ENCODE data around the gene GALNS.

Gene GALNS

DNA sequence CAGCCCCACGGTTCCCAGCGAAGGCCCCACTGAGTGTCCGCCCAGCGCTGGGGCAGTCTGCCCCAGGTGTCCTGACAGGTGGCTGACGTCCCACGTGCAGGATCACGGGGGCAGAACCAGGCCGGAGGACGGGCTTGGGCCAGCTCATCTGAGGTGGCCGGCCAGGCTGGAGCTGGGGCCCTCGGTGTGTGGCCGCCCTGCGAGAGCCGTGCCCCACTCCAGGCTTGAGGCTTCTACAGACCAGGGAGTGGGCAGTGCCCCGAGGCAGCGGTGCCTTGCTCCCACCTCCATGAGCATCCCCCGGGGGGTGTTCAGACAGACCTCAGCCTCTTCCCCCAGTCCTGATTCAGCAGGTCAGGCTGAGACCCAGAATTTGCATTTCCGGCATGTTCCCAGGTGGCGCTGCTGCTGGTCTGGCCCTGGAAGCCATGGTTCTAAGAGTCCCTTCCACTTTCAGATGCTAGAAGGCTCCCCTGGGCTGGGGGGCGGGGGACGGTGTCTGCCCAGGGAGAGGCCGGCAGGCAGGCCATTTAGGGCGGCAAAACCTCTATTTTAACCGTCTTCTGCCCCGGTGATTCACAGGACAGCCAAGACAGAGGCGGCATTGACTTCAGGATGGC, 45.1 kb upstream of the GALNS start:
- Histone ChIP-seq H4K20me1 (ENCODE audit: insufficient read depth, low read length) (peaks cover 7% of the 10 kb centered on the region), H3K9ac (ENCODE audit: low read depth, low read length) (no peak overlapping the region), H3K4me1 (ENCODE audit: insufficient read depth, low read length) (no peaks in the 10 kb centered on the region), H3K36me3 (ENCODE audit: insufficient read depth, low read length) (no peaks in the 10 kb centered on the region), H3K4me3 (ENCODE audit: low read depth in 1 of 2, low read length in 2 of 2) (no peak overlapping the region), H3K4me2 (ENCODE audit: insufficient read depth, low read length) (no peak overlapping the region), H3K27ac (ENCODE audit: low read length) (no peak overlapping the region), H3K9me3 (ENCODE audit: insufficient read depth, low read length, severe bottlenecking) (no peaks in the 10 kb centered on the region), H3K27me3 (ENCODE audit: insufficient read depth, low read length, poor library complexity) (no peaks in the 10 kb centered on the region), H2AFZ (ENCODE audit: low read depth, low read length) (no peak overlapping the region), H3K79me2 (ENCODE audit: insufficient read depth, low read length) (no peaks in the 10 kb centered on the region)
- DNase-seq (no peak), ATAC-seq (ENCODE audit: insufficient read depth, low read depth) (no peak)
- no peak for TF ChIP-seq EZH2 (IDR thresholded peaks at IDR 0.05; ENCODE audit: borderline replicate concordance, low read depth, low read length, severe bottlenecking)
- TF ChIP-seq, protein P1, sequence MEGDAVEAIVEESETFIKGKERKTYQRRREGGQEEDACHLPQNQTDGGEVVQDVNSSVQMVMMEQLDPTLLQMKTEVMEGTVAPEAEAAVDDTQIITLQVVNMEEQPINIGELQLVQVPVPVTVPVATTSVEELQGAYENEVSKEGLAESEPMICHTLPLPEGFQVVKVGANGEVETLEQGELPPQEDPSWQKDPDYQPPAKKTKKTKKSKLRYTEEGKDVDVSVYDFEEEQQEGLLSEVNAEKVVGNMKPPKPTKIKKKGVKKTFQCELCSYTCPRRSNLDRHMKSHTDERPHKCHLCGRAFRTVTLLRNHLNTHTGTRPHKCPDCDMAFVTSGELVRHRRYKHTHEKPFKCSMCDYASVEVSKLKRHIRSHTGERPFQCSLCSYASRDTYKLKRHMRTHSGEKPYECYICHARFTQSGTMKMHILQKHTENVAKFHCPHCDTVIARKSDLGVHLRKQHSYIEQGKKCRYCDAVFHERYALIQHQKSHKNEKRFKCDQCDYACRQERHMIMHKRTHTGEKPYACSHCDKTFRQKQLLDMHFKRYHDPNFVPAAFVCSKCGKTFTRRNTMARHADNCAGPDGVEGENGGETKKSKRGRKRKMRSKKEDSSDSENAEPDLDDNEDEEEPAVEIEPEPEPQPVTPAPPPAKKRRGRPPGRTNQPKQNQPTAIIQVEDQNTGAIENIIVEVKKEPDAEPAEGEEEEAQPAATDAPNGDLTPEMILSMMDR (IDR thresholded peaks at IDR 0.05; ENCODE audit: borderline replicate concordance, extremely low read depth, low read length, poor library complexity, severe bottlenecking): no peak

DNA sequence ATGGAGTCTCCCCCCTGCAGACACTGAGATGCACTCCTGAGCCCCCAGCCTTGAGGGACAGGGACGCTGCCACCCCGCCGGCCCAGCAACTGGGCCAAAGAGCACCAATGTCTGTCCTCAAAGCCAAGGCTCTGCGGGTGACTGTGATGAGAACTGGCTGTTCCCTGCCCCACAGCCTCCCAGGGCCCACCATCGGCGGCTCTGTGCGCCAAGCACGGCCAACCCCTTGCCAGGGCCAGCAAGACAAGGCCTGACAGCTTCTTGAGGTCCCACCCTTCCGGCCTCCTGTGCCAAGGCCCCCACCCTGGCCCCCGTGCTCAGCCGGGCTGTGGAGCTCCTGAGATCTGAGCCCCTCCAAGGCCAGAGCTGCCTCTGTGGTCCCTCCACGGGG, 43.9 kb upstream of the GALNS start:
- Histone ChIP-seq H3K27ac (ENCODE audit: low read length) (no peak overlapping the region), H3K9ac (ENCODE audit: low read depth, low read length) (no peak overlapping the region), H3K9me3 (ENCODE audit: insufficient read depth, low read length, severe bottlenecking) (no peaks in the 10 kb centered on the region), H3K79me2 (ENCODE audit: insufficient read depth, low read length) (no peaks in the 10 kb centered on the region), H3K4me3 (ENCODE audit: low read depth in 1 of 2, low read length in 2 of 2) (no peak overlapping the region), H4K20me1 (ENCODE audit: insufficient read depth, low read length) (peaks cover 3% of the 10 kb centered on the region), H3K4me1 (ENCODE audit: insufficient read depth, low read length) (no peaks in the 10 kb centered on the region), H2AFZ (ENCODE audit: low read depth, low read length) (no peak overlapping the region), H3K27me3 (ENCODE audit: insufficient read depth, low read length, poor library complexity) (no peaks in the 10 kb centered on the region), H3K36me3 (ENCODE audit: insufficient read depth, low read length) (no peaks in the 10 kb centered on the region), H3K4me2 (ENCODE audit: insufficient read depth, low read length) (no peak overlapping the region)
- ATAC-seq (ENCODE audit: insufficient read depth, low read depth): no peak
- TF ChIP-seq EZH2 (IDR thresholded peaks at IDR 0.05; ENCODE audit: borderline replicate concordance, low read depth, low read length, severe bottlenecking): no peak
- TF ChIP-seq, protein P1 (IDR thresholded peaks at IDR 0.05; ENCODE audit: borderline replicate concordance, extremely low read depth, low read length, poor library complexity, severe bottlenecking): no peak
- DNase-seq: no peak

DNA sequence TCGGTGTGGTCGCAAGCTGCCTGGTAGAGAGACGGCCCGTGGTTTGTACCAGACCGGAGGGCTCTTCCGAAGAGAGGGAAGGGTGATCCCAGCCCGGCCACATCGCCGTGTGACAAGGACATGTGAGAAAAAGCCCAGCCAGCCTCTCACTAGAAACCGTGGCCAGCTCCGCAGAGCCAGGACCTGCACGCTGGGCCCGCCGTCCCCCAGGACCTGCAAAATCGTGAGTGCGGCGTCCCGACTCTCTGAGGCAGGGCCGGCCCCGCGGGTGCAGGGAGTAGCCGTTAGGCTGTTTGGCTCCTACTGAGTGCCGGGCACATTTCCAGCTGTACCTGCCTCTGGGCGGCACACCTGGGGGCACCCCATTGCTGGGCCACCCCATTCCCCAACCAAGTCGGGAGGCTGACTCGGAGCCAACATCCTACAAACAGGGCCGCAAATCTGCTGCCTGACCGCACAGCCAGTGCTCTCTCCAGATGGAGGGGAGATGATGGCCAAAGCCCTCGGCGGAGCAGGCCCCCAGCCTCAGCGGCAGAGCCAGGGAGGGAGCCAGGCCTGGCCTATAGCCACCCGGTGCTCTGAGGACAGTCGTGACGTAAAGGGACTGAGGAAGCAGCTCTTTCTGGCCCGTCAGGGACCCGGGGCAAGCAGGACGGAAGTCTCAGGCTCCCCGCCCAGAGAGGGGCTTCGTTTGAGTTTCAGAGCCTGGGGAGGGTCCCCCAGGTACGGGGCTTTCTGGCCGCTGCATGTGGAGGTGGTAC, 43.3 kb upstream of the GALNS start:
- no peaks in the 10 kb centered on the region for H3K36me3 ChIP-seq (ENCODE audit: insufficient read depth, low read length)
- H3K79me2 ChIP-seq (ENCODE audit: insufficient read depth, low read length): no peaks in the 10 kb centered on the region
- no peak overlapping the region for H3K27ac ChIP-seq (ENCODE audit: low read length)
- no peak for DNase-seq
- no peak overlapping the region for H3K9ac ChIP-seq (ENCODE audit: low read depth, low read length)
- no peaks in the 10 kb centered on the region for H3K9me3 ChIP-seq (ENCODE audit: insufficient read depth, low read length, severe bottlenecking)
- TF ChIP-seq, protein P1 (IDR thresholded peaks at IDR 0.05; ENCODE audit: borderline replicate concordance, extremely low read depth, low read length, poor library complexity, severe bottlenecking): no peak
- no peak overlapping the region for H2AFZ ChIP-seq (ENCODE audit: low read depth, low read length)
- no peaks in the 10 kb centered on the region for H3K4me1 ChIP-seq (ENCODE audit: insufficient read depth, low read length)
- no peak overlapping the region for H3K4me2 ChIP-seq (ENCODE audit: insufficient read depth, low read length)
- H3K4me3 ChIP-seq (ENCODE audit: low read depth in 1 of 2, low read length in 2 of 2): no peak overlapping the region
- no peaks in the 10 kb centered on the region for H3K27me3 ChIP-seq (ENCODE audit: insufficient read depth, low read length, poor library complexity)
- ATAC-seq (ENCODE audit: insufficient read depth, low read depth): no peak
- peaks cover 3% of the 10 kb centered on the region for H4K20me1 ChIP-seq (ENCODE audit: insufficient read depth, low read length)

Data from DND-41 (cell line).